SH-SY5Y (cell line): ENCODE measurements around the gene OR56A1.

ENCODE experiments used
- GATA2 ChIP-seq: IDR thresholded peaks from 2 replicates; pipeline ENCODE4 v1.6.1; 2011; ENCODE audit warnings: mild to moderate bottlenecking, low read depth, low read length
- GATA3 ChIP-seq: IDR thresholded peaks from 2 replicates; pipeline ENCODE4 v1.6.1; 2011; ENCODE audit warnings: low read depth, mild to moderate bottlenecking, low read length, moderate library complexity

The OR56A1 gene

DNA sequence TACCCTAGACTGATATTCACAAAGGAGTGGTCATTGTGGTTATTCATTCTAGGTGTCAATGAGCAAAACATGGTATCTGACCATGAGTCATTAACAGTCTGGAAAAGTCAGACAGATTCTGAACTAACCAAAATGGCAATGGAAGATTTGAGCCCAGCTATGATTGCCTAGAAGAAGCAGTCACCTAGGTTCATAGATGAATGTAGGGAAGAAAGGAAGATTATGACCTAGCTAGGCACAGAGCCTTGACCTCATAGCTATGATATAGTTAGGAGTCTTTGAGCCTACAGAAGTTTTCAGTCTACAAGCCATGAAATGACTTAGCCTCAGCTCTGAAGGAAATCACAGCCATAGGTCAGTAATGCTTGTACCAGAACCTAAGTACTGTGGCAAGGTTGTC is 24.2 kb downstream of the OR56A1 start:
- TF ChIP-seq GATA2 (no peak), GATA3 (no peak)

DNA sequence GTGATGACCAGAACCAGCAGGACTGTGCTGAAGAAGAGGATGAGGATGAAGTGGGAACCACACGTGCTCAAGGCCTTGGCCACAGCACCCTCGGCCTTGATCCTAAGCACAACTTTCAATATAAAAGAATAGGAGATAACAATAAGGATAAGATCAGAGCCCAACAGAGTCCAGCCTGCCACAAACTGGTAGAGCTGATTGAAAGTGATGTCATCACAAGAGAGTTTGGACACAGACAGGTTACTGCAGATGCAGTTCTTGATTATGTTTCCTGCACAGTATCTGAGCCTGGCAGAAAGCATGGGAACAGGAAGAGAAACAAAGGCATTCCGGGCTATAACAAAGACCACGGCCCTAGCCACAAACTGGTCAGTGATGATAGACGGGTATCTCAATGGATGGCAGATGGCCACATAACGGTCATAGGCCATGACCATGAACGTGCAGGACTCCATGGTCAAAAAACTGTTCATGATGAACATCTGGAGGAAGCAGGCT is 28.3 kb downstream of the OR56A1 start:
- TF ChIP-seq GATA3 (no peak), GATA2 (no peak)

DNA sequence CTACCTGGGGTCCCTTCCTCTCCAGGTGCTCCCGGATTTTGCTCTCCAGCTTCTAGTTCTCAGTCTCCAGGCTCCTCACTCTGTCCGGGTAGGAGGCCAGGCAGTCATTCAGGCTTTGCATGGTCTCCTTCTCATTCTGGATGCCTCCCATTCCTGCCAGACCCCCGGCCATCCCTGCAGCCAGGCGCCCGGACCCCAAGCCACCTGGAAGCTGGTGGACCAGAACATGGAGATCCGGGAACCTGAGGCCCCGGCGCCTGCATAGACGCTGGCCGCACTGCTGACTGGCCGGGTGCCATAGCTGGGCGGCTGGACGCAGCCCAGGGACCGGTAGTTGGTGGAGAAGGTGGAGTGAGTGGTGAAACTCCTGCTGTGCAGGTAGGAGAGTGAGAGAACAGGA is 35.8 kb downstream of the OR56A1 start:
- TF ChIP-seq GATA3 = no peak
- TF ChIP-seq GATA2 = no peak

- no peak for TF ChIP-seq GATA2
- TF ChIP-seq GATA3 = no peak
Measured at GRCh38 chr11:5992604-5993251, 37.8 kb downstream of the OR56A1 start.

DNA sequence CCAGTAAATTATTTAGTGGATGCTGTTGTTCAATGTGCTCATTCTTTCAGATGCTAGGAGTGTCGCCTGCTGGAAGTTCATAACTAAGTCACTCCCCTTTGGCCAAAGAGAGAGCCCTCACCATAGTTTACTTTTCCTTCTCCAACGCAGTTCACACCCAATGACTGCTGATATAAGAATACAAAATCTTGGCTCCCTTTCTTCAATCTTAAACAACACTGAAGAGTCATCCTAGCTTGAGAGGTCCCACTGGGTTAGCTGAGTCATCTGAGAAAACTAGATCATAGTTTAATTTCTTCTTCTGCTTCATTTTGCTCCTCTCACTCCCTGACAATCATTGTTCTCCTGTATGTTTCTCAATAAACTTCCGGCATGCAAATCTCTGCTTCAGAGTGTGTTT is 38.4 kb downstream of the OR56A1 start:
- no peak for TF ChIP-seq GATA3
- TF ChIP-seq GATA2 = no peak

DNA sequence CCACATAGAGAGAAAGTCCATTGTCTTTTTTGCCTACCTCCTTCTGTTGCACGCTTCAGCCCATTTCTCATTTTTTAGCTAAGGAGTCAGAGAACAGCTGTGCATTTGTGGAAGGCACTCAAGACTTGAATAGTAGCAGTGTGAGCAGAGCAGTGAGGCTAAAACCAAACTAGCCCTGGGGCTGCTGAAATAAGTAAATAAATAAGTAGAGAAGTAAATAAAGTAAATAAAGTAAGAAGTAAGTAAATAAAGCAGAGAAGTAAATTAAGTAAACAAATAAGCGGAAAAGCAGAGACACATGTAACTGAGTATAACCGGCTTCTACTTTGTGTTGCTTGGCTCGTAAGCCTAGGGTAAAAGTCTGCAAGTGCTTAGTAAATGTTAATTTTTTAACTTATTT is 41.4 kb downstream of the OR56A1 start:
- TF ChIP-seq GATA3 (no peak), GATA2 (no peak)

DNA sequence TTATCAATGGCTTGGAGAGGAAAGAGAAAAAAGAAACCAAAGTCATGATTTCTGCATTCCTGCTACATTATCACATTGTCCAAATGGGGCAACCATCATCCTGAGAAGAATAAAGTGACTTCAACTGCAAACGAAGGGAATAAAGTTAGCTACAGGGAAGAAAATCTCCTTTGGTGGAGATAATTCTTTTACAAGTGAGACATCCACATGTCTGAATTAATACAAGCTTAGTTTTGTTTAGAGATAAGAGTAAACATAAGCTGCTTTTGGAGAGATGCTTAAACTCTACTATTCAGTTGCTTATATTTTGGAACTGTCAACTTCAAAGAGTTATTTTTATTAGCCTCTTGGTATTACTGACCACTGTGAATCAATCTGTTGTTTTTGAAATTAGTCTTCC is 43.7 kb downstream of the OR56A1 start, which contains the start of gene OR52L1:
OR52L1 (minus strand) TSS at position 101 of the 400 bp plus-strand sequence; CDS start at position 46, 55 bp downstream.
- TF ChIP-seq GATA3 (no peak), GATA2 (no peak)

DNA sequence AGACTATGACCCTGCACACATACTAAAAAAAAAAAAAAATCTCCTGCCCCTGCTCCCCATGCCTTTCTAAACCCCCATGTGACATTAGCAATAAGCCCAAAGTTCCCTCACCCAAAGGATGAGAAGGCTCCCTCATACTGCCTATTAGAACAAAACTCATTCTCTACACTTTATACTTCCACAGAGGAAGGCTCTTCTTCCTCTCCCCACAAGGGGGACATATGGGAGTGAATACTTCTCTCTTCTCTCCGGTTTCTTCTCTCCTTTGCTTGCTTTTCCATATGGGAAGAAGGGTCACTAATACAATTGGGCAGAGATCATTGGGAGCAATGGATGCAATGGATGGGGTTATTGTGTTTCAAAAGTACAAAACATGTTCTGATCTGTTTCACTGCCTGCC is 47.1 kb downstream of the OR56A1 start:
- TF ChIP-seq GATA3 (no peak), GATA2 (no peak)

DNA sequence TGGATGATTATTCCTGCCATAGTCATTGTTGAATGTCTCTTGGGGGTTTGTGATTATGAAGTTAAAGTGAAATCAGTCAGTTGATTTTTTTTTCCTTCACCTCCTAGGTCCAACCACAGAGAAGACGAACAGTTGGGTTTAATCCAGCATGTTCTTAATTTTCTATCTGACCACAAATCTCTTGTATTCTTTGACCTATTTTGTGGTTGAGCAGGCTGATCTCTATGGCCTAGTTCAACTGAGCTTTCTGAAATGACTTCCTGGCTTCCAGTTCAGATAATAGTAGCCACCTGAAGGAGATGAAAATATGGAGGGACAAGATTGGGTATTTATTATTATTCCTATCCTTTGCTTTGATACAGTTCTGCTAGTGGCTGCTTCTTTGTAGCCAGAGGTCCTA is 57.0 kb downstream of the OR56A1 start:
- TF ChIP-seq GATA2 = no peak
- TF ChIP-seq GATA3 = no peak
